ENCODE results near the gene MEI4.
"Not testable (repeated sequence)": the region's sequence is repeated elsewhere in the genome, so short reads cannot be mapped to it uniquely, and the experiment has no call there.

MEI4 gene

GRCh38 chr6:77686931-77687330 lies 34.1 kb downstream of the MEI4 start:
- no peak for DNase-seq

GRCh38 chr6:77688649-77689048 lies 35.8 kb downstream of the MEI4 start:
- DNase-seq, result no peak

- not testable (repeated sequence) for DNase-seq
Observed at GRCh38 chr6:77700095-77700494, 47.3 kb downstream of the MEI4 start.

- no peak for DNase-seq
Observed at GRCh38 chr6:77707603-77708002, 54.8 kb downstream of the MEI4 start.

GRCh38 chr6:77715588-77715987 lies 62.7 kb downstream of the MEI4 start:
- DNase-seq, result no peak

- DNase-seq, result no peak
Observed at GRCh38 chr6:77716311-77716710, 63.5 kb downstream of the MEI4 start.

GRCh38 chr6:77736010-77736409 lies 83.2 kb downstream of the MEI4 start:
- DNase-seq, result not testable (repeated sequence)

GRCh38 chr6:77740380-77740779 lies 87.5 kb downstream of the MEI4 start:
- DNase-seq, result peak; percentile 0 to 1

- not testable (repeated sequence) for DNase-seq
Observed at GRCh38 chr6:77752156-77752555, 99.3 kb downstream of the MEI4 start.

GRCh38 chr6:77762386-77762785 lies 109.5 kb downstream of the MEI4 start:
- no peak for DNase-seq

- no peak for DNase-seq
Observed at GRCh38 chr6:77763124-77763523, 110.3 kb downstream of the MEI4 start.

- no peak for DNase-seq
Observed at GRCh38 chr6:77764364-77764763, 111.5 kb downstream of the MEI4 start.

- no peak for DNase-seq
Observed at GRCh38 chr6:77773157-77773822, 120.5 kb downstream of the MEI4 start.

- DNase-seq, result no peak
Observed at GRCh38 chr6:77774457-77774856, 121.6 kb downstream of the MEI4 start.

GRCh38 chr6:77776441-77776840 lies 123.6 kb downstream of the MEI4 start:
- no peak for DNase-seq

GRCh38 chr6:77778527-77778926 lies 125.7 kb downstream of the MEI4 start:
- DNase-seq, result no peak

GRCh38 chr6:77786935-77787629 lies 134.2 kb downstream of the MEI4 start:
- no peak for DNase-seq

- DNase-seq, result no peak
Observed at GRCh38 chr6:77796824-77797809, 144.3 kb downstream of the MEI4 start.

- DNase-seq, result no peak
Observed at GRCh38 chr6:77812304-77812703, 159.5 kb downstream of the MEI4 start.

GRCh38 chr6:77813090-77813489 lies 160.3 kb downstream of the MEI4 start:
- no peak for DNase-seq

GRCh38 chr6:77814119-77814518 lies 161.3 kb downstream of the MEI4 start:
- no peak for DNase-seq

GRCh38 chr6:77815531-77815930 lies 162.7 kb downstream of the MEI4 start:
- no peak for DNase-seq

GRCh38 chr6:77816766-77817270 lies 164.0 kb downstream of the MEI4 start:
- DNase-seq, result no peak

Data from inflammatory macrophage treated with lipopolysaccharide for 1 hour (primary cell).